Ovary (tissue), 9 donors: ENCODE data around the gene NOS3. TPM values are rescaled to one million over a fixed set of nuclear protein-coding genes. Genes with fewer than 3 reads are reported as not detected.

ENCODE experiments used
- DNase-seq, 5 donors: peaks; one replicate each; pipeline ENCODE4 v3.0.0-alpha.2; 2019 to 2020
- H3K27ac ChIP-seq, 2 donors: fragments of 200-600 bp; one replicate each; pipeline versions ENCODE4 v1.5.1 to v1.8.0; 2019 to 2022
- H3K27me3 ChIP-seq: fragments of 200-600 bp; one replicate; pipeline ENCODE4 v1.8.0; 2022
- H3K36me3 ChIP-seq: fragments of 200-600 bp; sonication (generic); one replicate; pipeline ENCODE4 v1.5.1; 2019
- H3K4me1 ChIP-seq: one replicate; pipeline ENCODE4 v1.8.1; 2013; ENCODE audit warnings: mild to moderate bottlenecking, moderate library complexity; ENCODE audit not compliant: insufficient read depth
- H3K4me3 ChIP-seq: fragments of 200-600 bp; sonication (generic); one replicate; pipeline ENCODE4 v1.5.1; 2017
- H3K9me3 ChIP-seq, 2 donors: fragments of 200-600 bp in 1 of 2; sonication (generic) in 1 of 2; one replicate each; pipeline versions ENCODE4 v1.5.1 to v1.8.1; 2013 to 2019; ENCODE audit warnings: mild to moderate bottlenecking in 1 of 2, moderate library complexity in 1 of 2
- EP300 ChIP-seq: sonication (generic); formaldehyde crosslinking; IDR thresholded peaks from one replicate; pipeline ENCODE4 v1.6.1; 2017; ENCODE audit warnings: antibody characterized with exemption
- POLR2A ChIP-seq: fragments of 450-650 bp; IDR thresholded peaks from one replicate; pipeline ENCODE4 v1.6.1; 2017; ENCODE audit warnings: antibody characterized with exemption, mild to moderate bottlenecking, moderate library complexity
- WGBS, 3 donors: extraction: QIAGEN DNeasy Blood & Tissue Kit in 1 of 3; methylation state at CpG; one replicate each; pipeline versions ENCODE4 v1.1.5 to v1.1.7; 2013 to 2017; 5-methylcytosine and 5-hydroxymethylcytosine counted together
- intact Hi-C, 4 donors: fragments of 100-400 bp; cut with DNase I; formaldehyde crosslinking; loops; one replicate each; pipeline versions ENCODE4 v1.11.0 to v1.15.1; 2022 to 2023
- polyA plus RNA-seq, 2 donors: library from polyadenylated mRNA; stranded (reverse); fragments of 200-250 nt in 1 of 2; fragments of 350-450 nt in 1 of 2; fragmentation: Illumina TruSeq in 1 of 2; extraction: RNeasy Lipid Tissue Mini Kit (QIAGEN cat#74804) in 1 of 2; gene quantifications; one replicate each; pipeline ENCODE4 v1.2.3, GENCODE V29; 2013 to 2014
- total RNA-seq, 7 donors: library from RNA; depleted of rRNA in 2 of 7; stranded (reverse); fragments of >200 nt in 2 of 7; fragmentation: NEBNext Ultra II Directional in 3 of 7; extraction: Animal tissue kit (Norgen Biotek cat#: 25700) in 3 of 7; gene quantifications; one replicate each; pipeline versions ENCODE4 v1.1.0 to v1.2.4, GENCODE V29; 2016 to 2023
- TF ChIP-seq, protein P1 (sequence below), 3 donors: fragments of 450-650 bp in 2 of 3; fragments of 200-600 bp in 1 of 3; IDR thresholded peaks; one replicate each; pipeline versions ENCODE4 v1.5.1 to v1.8.0; 2016 to 2022; ENCODE audit warnings: antibody characterized with exemption in 3 of 3, mild to moderate bottlenecking in 1 of 3
- donor health status: DM: no; HTN: no; CAD: no; lungs with moderate emphysema.
- donor health status: DM: no; HTN: no; CAD: no.
- donor health status: Bipolar disorder and iron deficiency.
- donor health status: DM: yes; HTN: yes; CAD: no.
- donor health status: DM: no; HTN: no; CAD: no.
- donor health status: DM: yes; HTN: yes; CAD: no.

NOS3 gene
- total and polyA plus RNA-seq, 9 donors, result 1.0 to 26.0 (median 5.4) TPM

DNA sequence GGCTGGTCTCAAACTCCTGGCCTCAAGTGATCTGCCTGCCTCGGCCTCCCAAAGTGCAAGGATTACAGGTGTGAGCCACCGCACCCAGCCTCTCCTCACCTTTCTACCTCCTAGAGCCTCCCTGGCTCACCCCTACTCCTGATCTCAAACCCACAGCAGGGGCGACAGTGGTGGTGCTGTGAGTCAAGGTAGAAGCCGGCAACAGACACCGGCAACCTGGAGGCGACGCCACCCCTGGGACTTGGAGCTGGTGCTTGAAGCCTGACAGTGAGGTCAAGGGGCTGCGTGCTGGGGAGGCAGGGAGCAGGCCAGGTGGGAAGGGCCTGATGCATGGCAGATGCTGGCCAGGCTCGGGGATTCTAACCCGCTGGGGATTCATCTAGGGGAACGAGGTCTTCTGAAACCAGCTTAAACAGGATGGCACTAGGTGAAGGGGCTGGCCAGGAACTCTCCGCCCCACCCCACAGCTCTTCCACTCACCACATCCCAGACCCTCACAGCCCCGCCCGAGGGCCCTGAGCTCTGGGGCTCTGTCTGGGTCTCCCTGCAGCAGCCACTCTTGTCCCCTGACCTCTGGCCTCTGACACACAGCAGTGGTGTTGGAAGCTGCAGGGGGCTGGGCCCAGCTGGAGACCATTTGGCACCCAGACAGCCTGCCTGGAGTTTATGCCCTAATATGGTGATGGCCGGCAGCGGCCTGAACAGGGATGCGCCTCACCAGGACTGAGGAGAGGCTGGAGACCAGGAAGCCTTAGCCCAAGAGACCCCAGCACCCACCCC is 29.1 kb upstream of the NOS3 start:
- intact Hi-C loops, result loop anchor here in 1 of 4 donors (5.0 kb wide), 2 partner anchors 56 to 151 kb away; no protein-coding TSS in a partner anchor
- TF ChIP-seq POLR2A (no peak), EP300 (no peak)
- TF ChIP-seq, protein P1, sequence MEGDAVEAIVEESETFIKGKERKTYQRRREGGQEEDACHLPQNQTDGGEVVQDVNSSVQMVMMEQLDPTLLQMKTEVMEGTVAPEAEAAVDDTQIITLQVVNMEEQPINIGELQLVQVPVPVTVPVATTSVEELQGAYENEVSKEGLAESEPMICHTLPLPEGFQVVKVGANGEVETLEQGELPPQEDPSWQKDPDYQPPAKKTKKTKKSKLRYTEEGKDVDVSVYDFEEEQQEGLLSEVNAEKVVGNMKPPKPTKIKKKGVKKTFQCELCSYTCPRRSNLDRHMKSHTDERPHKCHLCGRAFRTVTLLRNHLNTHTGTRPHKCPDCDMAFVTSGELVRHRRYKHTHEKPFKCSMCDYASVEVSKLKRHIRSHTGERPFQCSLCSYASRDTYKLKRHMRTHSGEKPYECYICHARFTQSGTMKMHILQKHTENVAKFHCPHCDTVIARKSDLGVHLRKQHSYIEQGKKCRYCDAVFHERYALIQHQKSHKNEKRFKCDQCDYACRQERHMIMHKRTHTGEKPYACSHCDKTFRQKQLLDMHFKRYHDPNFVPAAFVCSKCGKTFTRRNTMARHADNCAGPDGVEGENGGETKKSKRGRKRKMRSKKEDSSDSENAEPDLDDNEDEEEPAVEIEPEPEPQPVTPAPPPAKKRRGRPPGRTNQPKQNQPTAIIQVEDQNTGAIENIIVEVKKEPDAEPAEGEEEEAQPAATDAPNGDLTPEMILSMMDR (IDR thresholded peaks at IDR 0.05), result no peak
- Histone ChIP-seq H3K27ac (peak overlapping the region in 1 of 2 donors; percentile 16), H3K4me3 (no peak overlapping the region), H3K4me1 (peaks cover 13% of the 10 kb centered on the region), H3K27me3 (no peaks in the 10 kb centered on the region), H3K9me3 (no peaks in the 10 kb centered on the region), H3K36me3 (no peaks in the 10 kb centered on the region)
- WGBS, 3 donors, result 63 to 66% (median 65%) methylated on average over 17 of the region's 17 CpGs
- DNase-seq, result peak in 2 of 5 donors; percentile 61 to 70

DNA sequence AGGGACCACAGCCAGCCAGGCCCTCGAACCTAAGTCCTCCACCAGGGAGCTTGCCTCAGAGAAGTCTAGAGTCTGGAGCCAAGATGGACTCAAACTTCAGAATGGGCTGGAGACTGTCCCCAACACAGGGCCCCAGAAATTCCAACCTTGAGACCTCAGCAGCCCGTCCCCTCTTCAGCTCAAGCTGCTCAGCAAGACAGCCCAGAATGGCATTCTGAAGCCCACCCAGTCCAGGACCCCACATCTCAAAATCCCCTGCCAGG is 28.6 kb upstream of the NOS3 start:
- intact Hi-C loops, result loop anchor here in 1 of 4 donors (5.0 kb wide), 2 partner anchors 55 to 150 kb away; no protein-coding TSS in a partner anchor
- no peaks in the 10 kb centered on the region for H3K27me3 ChIP-seq
- no peak for TF ChIP-seq EP300
- TF ChIP-seq, protein P1 (IDR thresholded peaks at IDR 0.05), result no peak
- no peak for TF ChIP-seq POLR2A

DNA sequence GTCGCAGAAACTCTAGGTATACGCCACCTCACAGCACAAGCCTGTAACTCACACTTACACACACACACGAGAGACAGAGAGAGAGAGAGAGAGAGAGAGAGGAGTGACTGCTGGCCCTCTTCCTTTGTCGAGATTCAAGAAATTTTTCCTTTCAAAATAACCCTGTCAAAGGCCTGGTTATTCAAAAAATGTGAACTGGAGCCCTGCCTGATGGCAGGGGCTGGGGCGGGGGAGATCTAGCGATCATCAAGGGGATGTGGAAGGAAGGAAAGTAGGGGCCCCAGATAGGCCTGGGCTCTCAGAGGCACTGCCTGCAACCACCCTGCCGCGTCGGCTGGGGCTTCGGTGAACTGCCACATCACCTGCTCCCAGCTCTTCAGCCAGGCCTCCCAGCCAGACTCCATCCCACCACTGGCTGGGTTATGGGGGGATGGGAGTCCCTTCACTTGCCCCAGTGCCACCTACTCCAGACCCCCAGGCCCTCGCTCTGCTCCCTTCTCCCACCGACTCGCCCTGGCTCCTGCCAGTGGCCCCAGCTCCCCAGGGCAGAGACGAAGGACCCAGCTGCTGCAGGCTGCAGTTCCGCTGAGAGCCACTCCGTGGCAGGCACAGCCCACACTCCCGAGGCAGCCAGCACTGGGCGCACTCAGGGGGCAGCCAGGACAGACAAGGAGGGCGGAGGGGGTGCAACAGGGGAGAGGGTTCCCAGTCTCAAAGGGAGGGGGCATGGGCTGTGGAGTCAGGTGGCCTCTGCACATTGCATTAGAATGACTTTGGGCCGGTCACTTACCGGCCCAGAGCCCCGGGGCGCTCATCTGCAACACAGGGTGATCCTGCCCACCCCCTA is 28.0 kb upstream of the NOS3 start:
- no peak for TF ChIP-seq EP300
- no peak for TF ChIP-seq POLR2A
- TF ChIP-seq, protein P1 (IDR thresholded peaks at IDR 0.05), result peak; percentile 81 to 89 (median 83)
- Histone ChIP-seq H3K9me3 (no peaks in the 10 kb centered on the region), H3K27me3 (no peaks in the 10 kb centered on the region), H3K36me3 (no peaks in the 10 kb centered on the region), H3K4me3 (no peak overlapping the region), H3K27ac (peak overlapping the region in 1 of 2 donors; percentile 16), H3K4me1 (peaks cover 13% of the 10 kb centered on the region)
- intact Hi-C loops, result loop anchor here in 1 of 4 donors (5.0 kb wide), 2 partner anchors 55 to 150 kb away; no protein-coding TSS in a partner anchor
- DNase-seq, result peak; percentile 57 to 79 (median 70)
- 24 to 34% (median 28%) methylated on average over 19 to 23 of the region's 23 CpGs for WGBS, 3 donors

More for the DNA sequence above, 28.6 kb upstream of the NOS3 start:
- WGBS, 3 donors, result 41 to 52% (median 51%) methylated on average over 2 of the region's 2 CpGs
- no peaks in the 10 kb centered on the region for H3K36me3 ChIP-seq
- peak overlapping the region in 1 of 2 donors; percentile 16 for H3K27ac ChIP-seq
- no peak for DNase-seq
- peaks cover 13% of the 10 kb centered on the region for H3K4me1 ChIP-seq
- H3K4me3 ChIP-seq, result no peak overlapping the region
- no peaks in the 10 kb centered on the region for H3K9me3 ChIP-seq

DNA sequence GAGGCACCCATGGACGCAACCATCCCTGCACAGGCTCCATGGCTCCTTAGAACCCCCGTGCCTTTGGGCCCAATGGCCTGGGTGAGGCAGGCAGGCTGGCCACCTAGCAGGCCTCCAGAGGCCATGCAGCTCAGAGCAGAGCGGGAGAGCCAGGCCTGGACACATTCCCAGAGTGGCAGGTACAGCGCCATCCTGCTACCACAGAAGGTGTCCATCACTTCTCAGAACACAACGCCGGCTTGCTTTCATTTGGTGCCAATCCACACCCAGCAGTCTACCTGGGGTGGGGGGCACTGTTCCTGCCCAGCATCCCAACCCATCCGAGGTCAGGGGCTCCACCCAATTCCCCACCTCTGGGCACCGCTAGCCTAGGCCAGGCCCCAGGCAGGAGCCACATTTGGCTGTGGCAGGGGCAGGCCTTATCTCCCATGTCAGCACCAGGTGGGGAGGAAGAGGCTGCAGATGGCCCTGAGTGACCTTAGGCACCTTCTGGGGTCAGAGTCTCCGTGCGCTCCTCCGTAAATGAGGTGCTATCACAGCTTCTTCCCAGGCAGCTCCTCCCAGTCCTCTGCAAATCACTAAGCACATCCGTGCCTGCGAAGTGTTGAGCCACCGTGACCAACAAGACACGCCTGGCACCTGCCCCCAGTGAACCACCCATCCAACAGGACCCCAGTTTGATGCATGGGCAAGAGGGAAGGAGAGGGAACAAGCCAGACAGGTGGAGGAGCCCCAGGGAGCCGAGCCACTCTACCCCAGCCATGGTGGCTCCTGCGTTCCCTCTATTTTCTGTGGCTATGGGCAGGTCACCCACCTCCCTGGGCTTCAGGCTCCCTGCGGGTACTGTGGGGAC is 26.9 kb upstream of the NOS3 start:
- Histone ChIP-seq H3K4me1 (peaks cover 13% of the 10 kb centered on the region), H3K27me3 (no peaks in the 10 kb centered on the region), H3K36me3 (no peaks in the 10 kb centered on the region), H3K27ac (no peak overlapping the region), H3K9me3 (no peaks in the 10 kb centered on the region), H3K4me3 (no peak overlapping the region)
- intact Hi-C loops, result loop anchor here in 1 of 4 donors (5.0 kb wide), 2 partner anchors 53 to 148 kb away; no protein-coding TSS in a partner anchor
- peak in 1 of 5 donors; percentile 19 for DNase-seq
- no peak for TF ChIP-seq POLR2A
- TF ChIP-seq, protein P1 (IDR thresholded peaks at IDR 0.05), result no peak
- no peak for TF ChIP-seq EP300
- 84 to 89% (median 88%) methylated on average over 18 of the region's 18 CpGs for WGBS, 3 donors
